Fibroblast of pulmonary artery (primary cell): Measurements from ENCODE around the gene ANKAR.

Experiments
- DNase-seq: peaks from one replicate; pipeline ENCODE4 v3.0.0-alpha.2; 2010; ENCODE audit warnings: low read depth
- H3K4me3 ChIP-seq: replicated peaks from 2 replicates; pipeline ENCODE4 v1.5.1; 2011; ENCODE audit warnings: low read depth, mild to moderate bottlenecking, control low read depth, low read length, moderate library complexity
- TF ChIP-seq, protein P1 (sequence below): IDR thresholded peaks from 2 replicates; pipeline ENCODE4 v1.5.1; 2011; ENCODE audit warnings: mild to moderate bottlenecking, control low read depth, low read length, inconsistent platforms; ENCODE audit errors: missing control alignments

The ANKAR gene

DNA sequence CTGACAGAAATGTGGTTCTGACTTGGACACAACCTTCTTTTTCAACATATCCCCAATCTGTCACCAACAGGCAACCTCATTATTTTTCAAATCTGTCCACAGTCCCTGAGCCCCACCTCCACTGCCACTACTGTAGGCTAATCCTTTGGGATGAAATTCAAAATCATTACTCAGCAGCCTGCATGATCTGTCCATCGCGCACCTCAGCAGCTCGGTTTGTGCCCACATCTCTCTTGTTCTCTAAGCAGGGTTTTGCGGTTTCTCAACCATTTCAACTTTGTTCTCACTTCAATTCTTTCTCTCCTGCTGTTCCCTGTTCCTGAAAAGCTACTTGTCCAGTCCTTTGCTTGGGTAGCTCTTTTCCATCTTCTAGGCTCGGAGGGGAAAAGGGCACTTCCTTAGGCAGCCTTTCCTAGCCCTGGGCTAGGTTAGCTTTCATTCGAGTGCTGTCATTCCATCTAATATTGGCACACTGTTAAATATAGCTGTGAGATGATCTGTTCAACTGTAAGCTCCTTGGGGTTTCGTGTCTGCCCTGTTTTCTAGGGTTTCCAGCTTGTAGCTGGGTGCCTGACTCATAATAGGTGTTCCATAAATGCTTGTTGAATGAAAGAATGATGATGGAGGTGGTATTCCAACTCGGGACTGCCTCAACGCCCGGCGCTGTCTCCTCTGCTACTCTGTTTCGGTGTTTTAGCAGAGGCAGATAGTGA lies 653 bp upstream of the ANKAR start:
- DNase-seq, result no peak
- H3K4me3 ChIP-seq, result peak overlapping the region; percentile 47
- TF ChIP-seq, protein P1, sequence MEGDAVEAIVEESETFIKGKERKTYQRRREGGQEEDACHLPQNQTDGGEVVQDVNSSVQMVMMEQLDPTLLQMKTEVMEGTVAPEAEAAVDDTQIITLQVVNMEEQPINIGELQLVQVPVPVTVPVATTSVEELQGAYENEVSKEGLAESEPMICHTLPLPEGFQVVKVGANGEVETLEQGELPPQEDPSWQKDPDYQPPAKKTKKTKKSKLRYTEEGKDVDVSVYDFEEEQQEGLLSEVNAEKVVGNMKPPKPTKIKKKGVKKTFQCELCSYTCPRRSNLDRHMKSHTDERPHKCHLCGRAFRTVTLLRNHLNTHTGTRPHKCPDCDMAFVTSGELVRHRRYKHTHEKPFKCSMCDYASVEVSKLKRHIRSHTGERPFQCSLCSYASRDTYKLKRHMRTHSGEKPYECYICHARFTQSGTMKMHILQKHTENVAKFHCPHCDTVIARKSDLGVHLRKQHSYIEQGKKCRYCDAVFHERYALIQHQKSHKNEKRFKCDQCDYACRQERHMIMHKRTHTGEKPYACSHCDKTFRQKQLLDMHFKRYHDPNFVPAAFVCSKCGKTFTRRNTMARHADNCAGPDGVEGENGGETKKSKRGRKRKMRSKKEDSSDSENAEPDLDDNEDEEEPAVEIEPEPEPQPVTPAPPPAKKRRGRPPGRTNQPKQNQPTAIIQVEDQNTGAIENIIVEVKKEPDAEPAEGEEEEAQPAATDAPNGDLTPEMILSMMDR, result no peak

DNA sequence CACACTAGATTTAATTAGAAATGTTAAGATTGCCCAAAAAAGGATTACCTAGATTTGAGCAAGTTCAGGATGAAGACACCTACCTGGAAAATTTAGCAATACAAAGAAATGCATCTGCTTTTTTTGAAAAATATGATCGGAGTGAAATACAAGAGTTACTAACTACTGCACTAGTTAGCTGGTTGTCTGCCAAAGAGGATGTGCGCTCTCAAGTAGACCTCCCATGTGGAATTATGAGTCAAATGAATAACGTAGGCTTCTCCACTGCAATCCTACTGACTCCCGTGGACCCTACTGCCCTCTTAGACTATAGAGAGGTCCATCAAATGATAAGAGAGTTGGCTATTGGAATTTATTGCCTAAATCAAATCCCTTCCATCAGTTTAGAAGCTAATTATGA lies 2.0 kb downstream of the ANKAR start:
- DNase-seq, result peak; percentile 62
- TF ChIP-seq, protein P1, result no peak

DNA sequence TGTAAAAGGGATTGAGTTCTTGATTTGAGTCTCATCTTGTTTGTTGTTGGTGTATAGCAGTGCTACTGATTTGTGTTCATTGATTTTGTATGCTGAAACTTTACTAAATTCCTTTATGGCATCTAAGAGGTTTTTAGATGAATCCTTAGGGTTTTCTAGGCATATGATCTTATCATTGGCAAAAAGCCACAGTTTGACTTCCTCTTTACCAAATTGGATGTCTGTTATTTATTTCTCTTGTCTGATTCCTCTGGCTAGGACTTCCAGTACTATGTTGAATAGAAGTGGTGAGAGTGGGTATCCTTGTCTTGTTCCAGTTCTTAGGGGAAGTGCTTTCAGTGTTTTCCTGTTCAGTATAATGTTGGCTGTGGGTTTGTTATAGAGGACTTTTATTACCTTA lies 4.8 kb downstream of the ANKAR start:
- DNase-seq, result no peak
- TF ChIP-seq, protein P1, result no peak
- no peak overlapping the region for H3K4me3 ChIP-seq

More for the DNA sequence above, 2.0 kb downstream of the ANKAR start:
- no peak overlapping the region for H3K4me3 ChIP-seq

DNA sequence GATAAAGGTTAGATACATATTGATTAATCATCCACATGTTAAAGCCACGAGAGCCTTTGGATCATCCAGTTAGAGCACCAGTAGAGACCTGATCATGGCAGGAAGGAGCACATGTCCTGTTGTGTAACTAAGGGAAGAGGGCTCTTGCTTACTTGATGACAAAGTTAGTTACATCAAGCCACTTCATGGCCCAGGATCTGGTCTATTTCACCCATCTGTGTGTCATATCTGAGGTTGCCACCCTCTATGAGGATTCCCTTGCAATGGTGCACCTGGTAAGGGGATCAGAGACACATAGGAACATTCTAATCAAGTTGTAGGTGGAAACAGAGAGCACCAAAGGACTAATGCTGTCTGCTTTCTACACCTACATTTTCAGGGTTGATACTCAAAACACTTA lies 6.7 kb downstream of the ANKAR start:
- H3K4me3 ChIP-seq, result no peak overlapping the region
- no peak for DNase-seq
- TF ChIP-seq, protein P1, result no peak

DNA sequence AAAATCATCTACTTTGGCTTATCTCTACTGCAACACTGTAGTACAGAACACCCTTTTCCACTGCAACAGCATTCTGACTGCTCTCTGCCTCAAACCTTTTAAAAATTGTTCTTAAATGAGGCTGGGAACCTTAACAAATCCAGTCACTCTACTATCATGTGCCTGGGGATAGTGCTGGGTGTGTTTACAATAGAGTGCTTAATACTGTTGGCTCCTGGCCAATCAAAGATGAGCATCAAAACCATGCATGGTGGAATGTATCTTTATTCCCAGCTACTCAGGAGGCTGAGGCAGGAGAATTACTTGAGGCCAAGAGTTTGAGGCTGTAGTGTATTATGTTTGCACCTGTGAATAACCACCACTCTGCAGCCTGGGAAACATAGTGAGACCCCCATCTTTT lies 7.4 kb downstream of the ANKAR start:
- no peak for DNase-seq
- H3K4me3 ChIP-seq, result no peak overlapping the region
- TF ChIP-seq, protein P1, result no peak

DNA sequence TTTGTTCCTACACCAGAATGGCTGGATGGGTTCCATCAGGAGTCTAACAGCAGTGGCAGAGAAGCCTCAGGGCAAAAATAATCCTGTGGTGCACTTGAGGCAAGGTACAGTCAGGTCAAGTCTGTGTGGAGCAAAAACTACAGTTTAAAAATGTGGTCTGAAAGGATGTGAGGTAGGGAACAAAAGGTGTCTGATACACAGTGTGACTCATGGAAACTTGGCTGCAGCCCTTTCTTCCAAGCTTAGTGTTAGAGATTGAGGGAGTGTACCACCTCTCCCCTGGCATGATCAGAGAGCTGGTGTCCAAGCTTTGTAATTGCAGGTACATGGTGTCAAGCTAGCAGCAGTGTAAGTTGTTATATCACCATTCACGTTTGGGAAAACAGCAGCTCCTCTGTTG lies 8.9 kb downstream of the ANKAR start:
- TF ChIP-seq, protein P1, result no peak
- DNase-seq, result no peak
- no peak overlapping the region for H3K4me3 ChIP-seq

DNA sequence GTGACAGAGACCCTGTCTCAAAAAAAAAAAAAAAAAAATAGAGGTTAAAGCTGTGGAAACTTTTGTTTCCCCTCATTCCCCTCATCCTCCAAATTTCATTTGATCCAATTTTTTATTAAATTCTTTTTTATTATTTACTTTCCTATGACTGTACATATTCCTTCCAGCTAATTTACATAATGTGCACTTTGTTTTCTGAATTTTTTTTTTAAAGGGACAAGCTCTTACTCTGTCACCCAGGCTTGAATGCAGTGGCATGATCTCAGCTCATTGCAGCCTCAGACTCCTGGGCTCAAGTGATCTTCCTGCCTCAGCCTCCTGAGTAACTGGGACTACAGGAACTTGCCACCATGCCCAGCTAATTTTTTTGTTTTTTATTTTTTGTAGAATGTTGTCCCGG lies 10.3 kb downstream of the ANKAR start:
- H3K4me3 ChIP-seq, result no peak overlapping the region
- no peak for DNase-seq
- TF ChIP-seq, protein P1, result no peak
